CD4-positive, alpha-beta T cell treated with Interleukin-15 for 1 hour (primary cell): ENCODE data around the gene HAPLN3.

Experiments used
- DNase-seq: peaks from one replicate; pipeline ENCODE4 v3.0.0-alpha.2; 2020

HAPLN3 gene

DNA sequence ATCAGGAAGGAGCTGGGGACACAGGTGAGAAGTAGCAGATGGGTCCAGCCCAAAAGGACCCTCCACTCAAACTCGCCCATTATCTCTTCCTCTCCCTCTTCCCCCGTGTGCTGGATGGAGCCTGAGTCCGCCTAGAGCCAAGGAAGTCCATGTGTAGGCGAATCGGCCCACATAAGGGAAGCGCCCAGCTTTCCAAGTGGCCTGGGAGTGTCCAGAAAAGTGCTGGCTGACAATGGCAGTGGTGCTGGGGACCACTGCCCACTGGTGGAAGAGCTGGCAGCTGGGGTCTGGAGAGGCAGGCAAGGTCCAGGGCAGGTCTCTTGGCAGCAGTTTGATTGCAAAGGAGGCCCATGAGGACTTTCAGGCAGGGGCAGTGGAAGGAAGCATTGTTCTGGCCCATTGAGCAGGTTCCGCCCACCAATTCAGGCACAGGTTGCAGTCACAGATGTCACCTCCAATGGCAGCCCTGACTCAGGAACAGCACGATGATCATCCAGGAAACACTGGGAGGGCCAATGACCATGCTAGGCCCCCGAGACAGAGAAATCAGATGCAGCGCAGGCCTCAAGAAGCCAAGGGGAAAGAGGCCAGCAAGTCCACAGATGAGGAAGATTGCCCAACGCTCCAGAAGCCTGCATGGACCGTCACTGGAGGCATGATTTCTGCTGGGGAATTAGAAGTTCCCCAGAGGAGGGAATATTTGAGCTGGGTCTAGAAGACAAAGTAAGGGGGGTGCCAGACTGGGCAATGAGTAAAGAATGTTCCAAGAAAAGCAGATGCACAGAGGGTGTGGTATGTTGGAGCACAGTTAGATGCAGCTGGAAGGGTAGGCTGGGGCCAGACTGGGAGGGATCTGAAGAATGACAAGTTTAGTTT, 14.8 kb upstream of the HAPLN3 start:
- no peak for DNase-seq

DNA sequence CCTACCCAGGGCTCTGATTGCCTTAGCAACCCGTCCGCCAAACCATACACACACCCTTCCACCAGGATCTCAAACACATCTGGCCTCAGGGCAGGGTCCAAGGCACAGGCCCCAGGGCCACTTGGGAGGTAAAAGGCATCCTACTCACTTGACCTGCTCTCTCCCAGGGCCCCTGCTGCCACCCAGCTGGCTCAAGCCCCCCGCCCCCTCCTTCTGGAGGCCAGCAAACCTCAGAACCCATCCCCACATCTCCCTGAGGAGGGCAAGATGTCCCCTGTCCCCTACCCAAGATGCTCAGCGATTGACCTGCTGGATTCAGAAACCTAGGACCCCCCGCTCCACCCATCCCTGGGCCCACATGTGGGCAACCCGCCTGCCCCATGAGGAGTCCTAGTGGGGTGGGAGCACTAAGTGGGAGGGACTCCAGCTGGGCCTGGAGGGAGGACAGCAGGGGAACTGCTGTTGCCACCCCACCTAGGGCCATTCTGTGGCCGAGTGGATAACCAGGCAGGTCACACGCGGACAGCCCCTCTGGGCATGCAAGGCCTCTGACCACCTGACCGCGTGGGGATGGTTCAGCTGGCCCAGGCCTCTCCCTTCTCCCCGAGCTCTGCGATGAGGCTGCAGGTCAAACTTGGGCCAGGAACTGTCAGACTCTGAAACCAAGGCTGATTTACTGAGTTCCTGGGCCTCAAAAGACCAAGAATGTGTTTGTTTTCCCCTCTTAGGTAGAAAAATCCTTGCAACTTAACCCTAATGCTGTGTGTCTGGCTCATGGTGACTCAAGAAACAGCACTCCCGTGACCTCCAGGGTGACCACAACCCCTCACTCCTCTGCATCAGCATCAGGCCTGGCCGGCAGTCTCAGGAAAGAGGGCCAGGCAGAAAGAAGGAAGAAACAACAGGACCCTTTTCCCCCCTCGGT, 13.6 kb upstream of the HAPLN3 start:
- no peak for DNase-seq

DNA sequence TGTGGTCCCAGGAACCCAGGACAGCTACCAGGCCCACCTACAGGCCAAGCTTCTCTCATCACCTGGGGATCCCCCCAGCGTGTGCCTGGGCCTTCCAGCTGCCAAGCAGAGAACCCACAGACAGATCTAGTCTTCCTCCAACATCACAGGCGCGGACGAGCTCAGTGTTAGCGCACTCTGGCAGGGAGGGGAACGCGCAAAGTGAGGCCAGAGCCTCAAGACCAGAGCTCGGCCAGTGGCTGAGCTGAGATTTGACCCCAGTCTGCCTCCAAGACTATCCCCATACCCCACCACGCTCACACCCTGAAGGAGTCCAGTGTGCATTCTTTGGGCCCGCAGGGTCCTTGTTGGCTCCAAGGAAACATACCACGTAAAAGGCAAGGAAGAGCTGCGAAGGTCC, 12.8 kb upstream of the HAPLN3 start:
- no peak for DNase-seq

DNA sequence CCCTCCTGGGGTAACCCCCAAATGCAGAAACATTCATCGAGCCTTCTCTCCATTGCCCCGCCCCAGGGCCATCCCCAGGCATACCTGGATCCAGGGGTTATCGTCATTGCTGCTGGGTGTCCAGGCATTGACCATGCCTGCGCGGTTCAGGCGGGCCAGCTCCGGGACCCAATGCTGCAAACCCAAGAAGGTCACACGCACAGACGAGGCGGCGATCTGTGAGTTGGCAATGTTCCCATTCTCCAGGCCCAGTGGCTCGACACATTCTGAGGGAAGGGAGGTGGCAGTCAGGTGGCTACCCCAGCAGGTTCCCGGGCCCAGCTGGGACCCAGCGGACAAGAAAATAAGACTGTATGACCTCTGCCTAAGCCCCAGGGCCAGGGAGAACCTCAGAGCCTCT, 11.8 kb upstream of the HAPLN3 start:
- no peak for DNase-seq

DNA sequence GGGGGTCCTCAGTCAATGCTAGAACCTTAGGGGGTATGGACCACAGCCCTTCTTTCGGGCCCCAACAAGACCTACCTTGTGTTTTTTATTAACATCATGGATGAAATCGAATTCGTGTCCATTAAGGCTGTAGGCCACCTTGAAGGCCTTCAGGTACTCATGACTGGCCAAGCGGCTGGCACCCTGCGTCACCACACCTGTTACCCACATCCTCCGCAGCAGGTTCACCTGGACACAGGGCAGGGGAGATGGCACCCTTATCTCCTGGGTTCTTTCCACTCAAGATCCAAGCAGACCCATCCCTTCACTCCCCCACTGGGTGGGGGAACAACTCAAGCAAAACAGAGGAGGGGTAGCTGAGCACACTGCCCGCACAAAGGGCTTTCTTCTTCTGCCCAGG, 11.2 kb upstream of the HAPLN3 start:
- DNase-seq: no peak

DNA sequence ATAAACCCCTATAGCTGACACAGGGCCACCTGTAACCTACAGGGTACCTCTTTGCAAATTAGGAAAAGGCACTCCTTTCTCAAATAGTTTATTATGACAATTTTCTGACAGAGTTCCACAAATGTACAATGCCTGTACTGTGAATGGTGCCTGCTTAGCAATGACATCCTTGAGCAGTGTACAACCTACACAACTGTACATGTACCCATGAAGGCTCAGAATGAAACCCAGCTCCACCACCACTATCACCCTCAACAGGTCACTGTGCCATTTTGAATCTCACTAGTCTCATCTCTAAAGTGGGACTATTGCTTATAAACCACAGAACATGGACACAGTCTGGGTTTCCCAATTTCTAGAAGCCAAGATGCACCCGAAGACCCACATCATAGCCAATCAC, 10.8 kb upstream of the HAPLN3 start:
- DNase-seq: no peak

DNA sequence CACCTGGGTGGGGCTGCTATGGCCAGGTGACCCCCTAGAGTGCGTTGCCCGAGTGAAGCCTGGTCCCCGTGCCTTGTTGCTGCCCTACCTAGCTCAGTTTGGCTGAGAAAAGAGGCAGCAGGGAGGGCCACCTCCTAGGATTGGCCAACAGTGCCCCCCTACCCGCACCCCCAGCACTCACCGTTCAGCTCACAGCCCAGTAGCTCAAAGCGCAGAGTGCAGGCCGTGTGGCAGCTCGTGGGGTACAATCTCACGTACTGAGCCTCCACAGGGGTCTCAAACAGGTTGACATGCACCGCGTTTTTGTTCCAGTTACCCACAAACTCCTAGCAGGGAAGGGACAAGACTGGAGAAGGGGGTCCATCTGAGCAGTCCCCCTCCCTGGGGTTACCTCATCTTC, 10.2 kb upstream of the HAPLN3 start:
- DNase-seq: no peak

DNA sequence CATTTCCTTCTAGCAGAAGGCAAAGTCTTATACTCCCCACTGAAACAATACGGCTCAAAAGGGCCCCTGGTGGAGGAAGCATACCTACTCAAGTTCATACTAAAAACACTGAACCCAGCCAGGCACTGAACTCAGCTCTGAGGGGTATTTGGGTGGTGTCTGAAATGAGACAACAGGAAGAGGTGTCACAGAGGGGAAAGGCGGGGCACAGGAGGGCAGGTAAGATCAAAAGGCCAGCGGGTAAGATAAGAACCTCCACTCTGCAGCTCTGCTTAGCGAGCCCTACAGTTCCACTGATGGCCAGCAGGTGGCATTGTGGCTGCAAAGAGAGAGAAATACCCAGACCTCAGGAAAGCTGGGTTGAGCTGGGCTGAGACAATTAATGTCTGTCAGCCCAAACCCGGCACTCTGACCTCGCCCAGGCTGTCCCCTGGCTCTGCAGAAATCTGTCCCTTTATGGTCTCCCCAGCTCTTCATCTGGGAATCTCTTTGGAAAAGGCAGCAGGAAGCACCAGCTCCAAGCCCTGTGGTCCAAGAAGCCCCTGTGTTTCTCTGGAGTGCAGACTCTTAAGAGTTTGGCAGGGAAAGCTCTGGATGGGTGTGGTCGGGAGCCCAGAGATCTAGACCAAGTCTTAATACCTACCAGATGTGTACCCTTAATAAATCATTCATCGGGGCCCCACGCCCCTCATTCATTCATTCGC, 9.4 kb upstream of the HAPLN3 start:
- DNase-seq: peak; percentile 95

DNA sequence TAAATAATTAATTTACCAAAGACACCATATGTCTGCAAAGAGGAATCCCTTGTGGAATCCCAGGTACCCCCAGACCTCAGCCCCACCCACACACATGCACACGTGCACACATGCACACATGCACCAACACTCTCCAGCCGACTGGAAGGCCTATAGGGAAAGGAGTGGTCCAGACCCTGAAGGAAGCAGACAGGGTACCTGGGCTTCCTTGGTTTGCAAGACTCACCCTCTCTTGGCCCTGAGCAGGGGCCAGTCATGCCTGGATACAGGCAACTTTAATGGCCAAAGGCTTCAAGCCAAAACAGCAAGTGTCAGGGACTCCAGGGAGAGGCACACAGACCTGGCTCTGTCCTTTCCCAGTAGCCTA, 8.9 kb upstream of the HAPLN3 start:
- DNase-seq: no peak

DNA sequence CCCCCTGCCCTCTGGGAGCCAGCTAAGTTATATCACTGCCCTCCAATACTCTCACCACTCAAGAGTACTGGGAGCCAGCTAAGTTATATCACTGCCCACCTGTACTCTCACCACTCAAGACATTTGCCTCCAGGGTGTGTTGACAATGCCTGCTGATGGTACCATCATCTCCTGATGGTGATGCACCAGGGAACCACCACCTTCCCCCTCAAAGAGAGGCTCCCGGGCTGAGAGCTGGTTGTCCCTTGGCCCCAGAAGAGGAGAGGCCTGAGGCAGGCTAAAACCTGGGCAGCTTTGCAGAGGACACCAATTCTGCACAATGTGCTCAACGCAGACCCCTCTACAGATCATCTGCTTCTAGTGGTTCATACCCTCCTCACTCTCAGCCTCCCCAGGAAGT, 7.5 kb upstream of the HAPLN3 start:
- no peak for DNase-seq

DNA sequence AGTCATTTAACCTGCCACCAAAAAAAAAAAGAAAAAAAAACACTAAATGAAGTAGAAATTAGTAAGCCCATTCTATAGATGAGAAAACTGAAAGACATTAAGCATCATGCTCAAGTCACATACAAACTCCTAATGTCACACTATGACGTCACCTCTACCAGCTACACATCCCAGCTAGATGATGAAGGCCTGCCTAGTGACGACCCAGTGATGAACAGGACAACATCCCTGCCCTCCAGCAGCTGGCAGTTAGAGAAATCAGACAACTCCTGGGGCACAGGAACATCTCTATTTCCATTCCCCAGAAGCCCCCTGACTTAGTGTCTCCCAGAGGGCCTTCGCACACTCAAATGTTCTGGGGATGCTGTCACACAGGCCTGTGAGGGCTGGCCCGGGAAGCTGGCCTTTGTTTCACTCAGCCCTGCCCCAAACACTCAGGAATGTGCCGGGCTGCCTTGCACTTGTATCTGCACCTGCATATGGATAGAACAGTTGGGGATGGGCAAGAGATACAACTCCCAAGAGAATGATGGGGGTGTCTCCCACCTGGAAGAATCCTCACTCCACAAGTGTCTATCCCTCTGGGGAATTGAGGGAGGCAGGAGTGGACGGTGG, 7.0 kb upstream of the HAPLN3 start:
- DNase-seq: no peak

DNA sequence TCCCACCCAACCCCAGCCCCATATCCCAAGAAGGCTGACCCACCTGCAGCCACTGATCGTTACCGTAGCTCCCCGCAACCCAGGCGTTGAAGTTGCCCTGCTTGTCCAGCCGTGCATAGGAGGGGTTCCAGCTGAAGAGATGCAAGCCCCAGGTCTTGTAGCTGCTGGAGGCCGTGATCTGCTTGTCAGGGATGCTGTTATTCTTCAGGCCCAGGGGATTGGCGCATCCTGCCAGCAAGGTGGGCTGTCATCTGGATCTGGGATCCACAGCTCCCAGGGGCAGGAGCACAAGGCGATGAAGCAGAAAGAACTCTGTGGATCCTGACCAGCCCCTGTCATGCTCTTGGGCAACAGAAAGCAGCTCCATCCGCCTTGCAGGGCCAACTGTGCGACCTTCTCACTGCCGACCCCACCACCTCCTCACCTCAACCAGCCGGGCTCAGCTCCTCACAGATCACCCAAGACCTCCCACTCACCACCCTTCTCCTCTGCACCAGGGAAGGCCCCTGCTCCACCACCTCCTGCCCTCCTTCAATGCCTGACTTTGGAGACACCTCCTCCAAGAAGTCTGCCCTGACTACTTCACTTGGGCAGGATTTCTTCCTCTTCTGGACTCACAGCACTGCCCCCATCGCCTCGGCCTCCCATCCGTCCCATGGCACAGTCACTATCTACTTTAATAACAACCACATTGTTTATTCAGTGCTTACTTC, 6.3 kb upstream of the HAPLN3 start:
- DNase-seq: no peak

DNA sequence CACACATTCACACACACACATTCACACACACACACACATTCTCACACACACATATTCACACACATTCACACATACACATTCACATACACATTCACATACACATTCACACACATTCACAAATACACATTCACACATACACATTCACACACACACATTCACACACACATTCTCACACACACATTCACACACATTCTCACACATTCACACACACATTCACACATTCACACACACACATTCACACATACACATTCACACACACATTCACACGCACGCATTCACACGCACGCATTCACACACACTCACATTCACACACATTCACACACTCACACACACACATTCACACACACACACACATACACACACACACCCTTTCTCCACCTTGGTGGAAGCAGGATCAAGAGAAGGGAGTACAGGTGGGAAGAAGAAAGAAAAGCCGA, 5.7 kb upstream of the HAPLN3 start:
- DNase-seq: no peak

DNA sequence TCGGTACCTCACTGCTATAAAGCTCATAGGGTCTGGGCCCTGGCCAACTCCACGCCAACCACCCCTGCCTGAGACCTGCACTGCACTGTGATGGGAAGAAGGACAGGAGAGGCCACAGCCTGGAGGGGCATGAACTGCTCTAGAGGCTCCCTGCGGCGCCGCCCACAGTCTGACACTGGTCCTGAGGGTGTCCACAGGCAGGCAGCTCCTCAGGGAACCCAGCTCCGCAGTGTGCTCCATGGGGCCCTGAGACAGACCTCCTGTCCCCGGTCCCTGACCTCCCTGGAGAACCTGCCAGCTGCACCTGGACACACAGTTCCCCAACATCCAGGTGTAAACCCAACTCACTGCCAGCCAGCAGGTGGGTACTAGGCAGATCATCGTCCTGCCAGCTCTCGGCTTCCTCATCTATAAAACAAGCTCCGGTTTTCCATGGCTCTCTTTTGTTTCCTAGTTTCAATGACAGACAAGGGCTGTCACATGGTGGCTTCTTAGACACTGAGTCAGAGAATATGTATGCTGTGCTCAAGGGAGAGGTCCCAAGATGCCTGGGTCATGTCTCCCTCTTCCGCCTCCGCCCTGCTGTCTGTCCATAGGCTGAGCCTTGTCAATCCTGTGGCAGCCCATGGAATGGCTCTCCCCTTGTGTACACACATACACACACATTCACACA, 5.1 kb upstream of the HAPLN3 start:
- no peak for DNase-seq

DNA sequence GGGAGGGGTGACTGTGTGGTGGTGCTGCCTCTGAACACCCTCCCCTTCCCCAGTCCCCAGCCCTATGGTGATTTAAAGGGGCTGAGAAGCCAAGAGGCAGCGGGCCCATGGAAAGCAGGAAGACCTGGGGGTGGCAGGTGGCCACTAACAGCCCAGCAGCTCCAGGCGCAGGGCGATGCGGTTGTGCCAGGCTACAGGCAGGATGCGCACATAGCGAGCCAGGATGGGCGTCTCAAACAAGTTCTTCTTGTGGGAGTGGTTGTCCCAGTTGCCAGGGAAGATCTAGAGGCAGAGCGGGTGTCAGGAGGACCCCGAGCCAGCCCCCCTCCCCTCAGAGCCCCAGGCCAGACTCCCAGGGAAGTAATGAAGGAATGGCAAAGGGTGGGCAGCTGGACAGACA, 3.9 kb upstream of the HAPLN3 start:
- no peak for DNase-seq

DNA sequence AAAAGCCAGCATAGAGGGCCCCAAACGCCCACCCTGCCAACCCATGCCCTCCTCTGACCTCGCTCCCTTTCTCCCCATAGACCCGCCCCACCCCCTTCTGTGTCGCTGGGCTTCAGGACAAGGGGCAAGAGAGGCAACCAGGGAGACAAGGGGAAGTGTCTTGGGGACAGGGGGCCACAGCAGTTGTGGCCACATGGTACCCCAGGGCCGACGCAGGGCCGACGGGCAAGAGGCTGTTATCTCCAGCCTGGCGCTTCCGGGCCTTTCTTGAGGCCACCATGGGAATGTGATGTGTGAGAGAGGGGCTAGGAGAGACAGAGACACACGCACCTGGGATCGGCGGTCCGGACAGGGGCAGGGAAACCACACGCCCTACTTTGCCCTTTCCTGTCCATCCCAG, 3.4 kb upstream of the HAPLN3 start:
- no peak for DNase-seq

DNA sequence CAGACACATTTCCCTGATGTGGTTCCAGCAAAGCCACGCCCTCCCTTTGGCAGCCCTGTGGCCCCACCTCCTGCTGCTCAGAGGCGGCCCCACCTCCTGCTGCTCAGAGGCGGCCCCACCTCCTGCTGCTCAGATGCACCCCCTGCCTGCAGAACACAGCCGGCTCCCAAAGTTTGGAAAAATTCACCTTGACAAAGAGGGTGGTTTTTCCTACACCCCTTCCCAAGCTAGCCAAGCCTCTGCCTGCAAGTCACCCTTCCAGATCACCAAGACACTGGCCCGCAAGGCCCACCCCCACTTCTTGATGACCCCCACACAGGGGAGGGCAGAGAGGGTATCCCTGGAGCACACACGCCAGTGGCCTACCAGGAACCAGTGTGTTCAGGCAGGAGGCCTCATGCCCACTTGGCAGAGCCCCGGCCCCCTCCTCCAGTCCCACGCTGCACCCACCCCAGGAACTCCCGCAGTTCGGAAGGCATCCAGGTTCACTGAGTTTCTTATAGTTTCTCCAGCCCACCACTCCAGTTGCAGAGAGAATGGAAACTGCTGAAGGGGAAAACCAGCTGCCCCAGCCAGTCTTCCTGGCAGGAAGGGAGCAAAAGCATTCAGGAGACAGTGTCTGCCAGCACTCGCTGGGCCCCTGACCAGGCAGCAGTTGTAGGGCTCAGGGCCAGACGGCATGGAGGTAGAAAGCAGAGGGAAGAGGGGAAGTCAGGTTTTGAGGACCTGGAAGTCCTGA, 2.3 kb upstream of the HAPLN3 start:
- DNase-seq: peak; percentile 69

DNA sequence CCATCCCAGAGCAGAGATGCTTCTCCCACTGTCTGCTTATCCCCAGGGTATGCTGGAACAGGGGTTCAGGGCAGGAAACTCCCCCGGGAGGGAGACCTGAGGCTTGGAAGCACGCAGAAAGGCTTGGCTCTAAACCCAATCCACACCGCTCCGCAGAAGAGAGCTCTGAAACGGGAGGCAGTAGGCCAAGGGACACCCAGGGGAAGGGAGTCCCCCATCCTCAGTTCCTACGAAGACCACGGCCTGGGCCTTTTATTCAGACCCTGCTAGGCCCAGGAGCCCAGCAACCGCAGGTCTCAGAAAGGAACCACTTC, 1.8 kb upstream of the HAPLN3 start:
- no peak for DNase-seq

DNA sequence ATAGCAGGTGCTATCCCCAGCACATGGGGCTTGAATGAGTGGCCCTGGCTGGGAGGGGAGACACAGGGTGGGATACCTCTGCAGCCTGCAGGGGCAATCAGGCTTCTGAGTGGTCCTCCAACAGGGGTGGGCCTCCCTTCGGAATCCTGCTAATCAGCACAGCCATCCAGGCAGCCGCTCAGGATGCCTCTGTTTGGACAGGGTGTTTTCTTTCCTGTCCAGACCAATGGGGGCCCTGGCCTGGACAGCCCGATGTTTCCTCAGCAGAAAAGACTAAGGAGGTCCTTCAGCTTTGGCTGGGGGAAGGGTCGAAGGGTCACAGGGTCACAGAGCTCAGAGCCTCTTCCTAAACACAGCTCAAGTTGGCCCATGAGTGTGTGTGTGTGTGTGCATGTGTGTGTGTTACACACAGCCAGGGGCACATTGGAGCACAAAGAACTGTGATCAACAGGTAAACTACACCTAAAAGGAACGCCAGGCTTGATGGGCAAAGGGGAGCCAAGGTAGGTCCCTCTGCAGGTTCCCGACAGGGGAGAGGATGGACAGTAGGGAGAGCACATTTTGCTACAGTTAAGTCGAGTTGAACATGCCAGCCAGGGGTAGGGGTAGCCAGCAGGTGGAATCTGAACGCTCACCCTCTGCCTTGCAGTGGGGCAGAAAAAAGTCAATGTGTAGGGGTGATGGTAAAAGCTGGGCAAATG, 1.1 kb upstream of the HAPLN3 start:
- no peak for DNase-seq

DNA sequence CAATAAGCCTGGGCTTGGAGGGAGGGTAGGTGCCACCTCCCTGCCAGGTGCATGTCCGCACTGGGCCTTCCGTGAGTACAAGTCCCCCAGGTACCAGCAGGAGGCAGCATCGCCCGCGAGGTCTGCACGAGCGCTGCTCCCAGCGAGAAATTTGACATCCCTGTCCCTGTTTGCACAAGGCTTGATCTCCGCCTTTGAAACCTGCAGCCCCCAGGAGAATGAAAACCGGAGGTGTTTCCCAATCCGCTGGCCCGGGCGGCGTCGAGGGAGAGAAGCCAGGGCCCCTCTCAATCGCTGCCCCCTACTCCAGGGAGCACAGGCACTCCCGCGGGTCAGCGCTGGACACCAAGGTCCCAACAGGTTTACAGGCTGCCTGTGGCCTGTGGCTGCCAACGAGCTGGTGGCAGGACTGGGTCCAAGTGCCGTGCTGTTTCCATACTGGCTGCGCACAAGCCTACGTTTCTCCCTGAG, 961 bp downstream of the HAPLN3 start:
- peak; percentile 78 for DNase-seq
